HG03025 (cell line): ENCODE measurements around the gene HS6ST3.

Experiments
- ATAC-seq: cut with Tn5 transposase; IDR thresholded peaks from one replicate; pipeline ENCODE4 v1.9.1; 2021; ENCODE audit warnings: mild to moderate bottlenecking, moderate library complexity; ENCODE audit not compliant: unreplicated experiment, low FRiP score

The HS6ST3 gene

DNA sequence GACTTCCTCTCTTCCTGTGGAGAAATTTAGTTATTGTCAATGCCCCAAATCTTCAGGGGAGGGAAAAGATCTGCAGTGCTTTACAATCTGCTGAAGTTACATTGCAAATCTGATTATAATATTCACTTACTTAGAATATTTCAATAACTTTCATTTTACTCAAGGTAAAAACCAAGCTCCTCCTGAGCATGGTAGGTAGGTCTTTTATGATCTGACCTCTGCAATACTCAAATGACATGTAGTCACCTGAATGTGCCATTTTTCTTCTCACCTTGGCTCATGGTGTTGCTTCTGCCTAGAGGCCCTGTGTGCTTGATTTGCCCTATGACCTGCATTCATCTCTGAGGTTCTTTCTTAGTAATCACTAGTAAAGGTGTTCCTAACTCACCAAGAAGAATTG is 331.4 kb downstream of the HS6ST3 start:
- ATAC-seq: no peak

- ATAC-seq: no peak
Measured at GRCh38 chr13:96422002-96422401, 332.1 kb downstream of the HS6ST3 start.

DNA sequence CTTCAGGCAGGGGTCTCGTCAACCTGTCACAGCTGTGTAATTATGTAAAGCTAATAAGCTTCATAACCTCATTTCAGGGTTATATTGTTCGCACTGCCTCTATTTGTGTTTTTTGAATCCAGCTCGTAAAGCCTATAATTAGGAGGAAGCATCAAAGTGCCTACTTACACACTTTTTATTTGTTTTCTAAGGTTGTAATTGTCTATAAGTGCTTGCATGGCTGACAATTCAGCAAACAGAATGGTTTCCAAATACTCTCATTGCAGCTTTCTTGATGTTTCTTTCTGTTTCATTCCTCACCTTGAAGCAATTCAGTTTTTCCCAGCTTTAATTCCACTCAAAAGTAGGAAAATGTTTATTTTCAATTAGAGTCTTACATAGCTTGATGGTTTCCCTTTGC is 336.3 kb downstream of the HS6ST3 start:
- no peak for ATAC-seq

GRCh38 chr13:96428911-96429310 is 339.0 kb downstream of the HS6ST3 start:
- ATAC-seq: no peak

DNA sequence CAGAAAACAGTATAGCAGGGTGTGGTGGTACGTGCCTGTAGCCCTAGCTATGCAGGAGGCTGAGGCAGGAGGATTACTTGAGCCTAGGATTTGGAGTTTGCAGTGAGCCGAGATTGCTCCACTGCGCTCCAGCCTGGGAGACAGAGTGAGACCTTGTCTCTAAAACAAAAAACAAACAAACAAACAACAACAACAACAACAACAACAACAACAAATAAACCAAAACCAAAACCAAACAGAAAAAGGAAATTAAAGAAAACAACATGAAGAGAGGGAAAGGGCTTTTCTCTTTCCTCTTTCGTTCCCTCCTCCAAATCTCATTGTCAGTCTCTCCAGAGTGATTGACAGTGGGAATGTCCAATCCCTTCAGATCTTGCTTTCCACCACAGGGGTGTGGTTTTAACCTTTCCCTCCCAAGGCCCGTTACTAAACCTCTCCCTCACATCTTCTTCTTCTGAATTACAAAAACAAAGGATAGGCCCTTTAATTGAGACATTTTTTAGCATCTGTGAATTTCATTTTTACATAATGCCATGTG is 341.2 kb downstream of the HS6ST3 start:
- no peak for ATAC-seq

- ATAC-seq: no peak
Measured at GRCh38 chr13:96444676-96445075, 354.8 kb downstream of the HS6ST3 start.

DNA sequence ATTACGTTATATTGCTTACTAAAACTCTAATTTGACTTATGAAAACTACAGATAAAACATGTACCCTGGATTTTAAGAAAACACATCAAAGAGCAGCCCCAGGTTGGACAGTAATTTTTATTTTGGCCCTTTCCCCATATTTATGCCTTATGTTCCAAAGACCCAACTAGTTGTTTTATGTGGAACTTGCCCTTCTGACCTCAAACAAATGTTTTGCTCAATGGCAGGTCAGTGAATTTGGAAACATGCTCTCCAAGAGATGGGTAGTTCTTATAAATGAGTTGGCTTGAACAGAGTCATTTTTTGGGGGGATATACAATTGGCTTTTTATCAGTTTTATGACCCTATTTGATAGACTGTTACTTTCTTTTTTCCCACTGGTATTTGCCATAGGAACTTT is 360.0 kb downstream of the HS6ST3 start:
- ATAC-seq: no peak

DNA sequence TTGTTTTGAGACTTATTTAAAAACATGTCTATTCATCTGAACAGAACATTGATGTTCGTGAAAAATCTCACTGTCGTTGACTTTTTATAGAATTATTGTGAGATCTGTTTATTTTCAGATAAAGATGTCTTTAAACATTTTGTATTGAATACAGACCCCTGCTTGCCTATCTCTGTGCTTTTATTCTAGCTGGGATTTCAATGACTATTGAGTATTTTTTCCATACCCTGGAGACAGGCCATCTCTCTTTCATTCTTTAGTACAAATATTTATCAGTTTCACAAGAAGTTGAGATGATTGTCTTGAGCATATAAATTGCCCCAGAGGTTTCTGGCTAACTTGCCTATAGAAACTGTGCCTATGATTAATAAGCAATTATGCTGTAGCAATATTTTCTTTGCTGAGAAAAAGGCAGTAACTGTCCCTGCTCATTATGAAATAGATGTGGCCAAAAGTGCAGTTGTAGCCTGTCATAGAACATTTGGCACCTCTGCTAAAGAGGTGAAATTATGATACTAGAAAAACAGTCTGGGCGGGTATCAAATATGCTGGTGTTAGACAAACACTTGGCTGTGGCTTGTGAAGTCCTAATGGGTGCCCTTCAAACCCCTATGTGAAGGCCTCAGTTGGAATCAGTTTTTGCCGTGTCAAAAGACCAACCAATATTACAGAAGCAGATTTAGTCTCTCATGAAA is 360.6 kb downstream of the HS6ST3 start:
- no peak for ATAC-seq

- no peak for ATAC-seq
Measured at GRCh38 chr13:96454466-96454865, 364.6 kb downstream of the HS6ST3 start.

GRCh38 chr13:96460609-96461008 is 370.7 kb downstream of the HS6ST3 start:
- no peak for ATAC-seq

DNA sequence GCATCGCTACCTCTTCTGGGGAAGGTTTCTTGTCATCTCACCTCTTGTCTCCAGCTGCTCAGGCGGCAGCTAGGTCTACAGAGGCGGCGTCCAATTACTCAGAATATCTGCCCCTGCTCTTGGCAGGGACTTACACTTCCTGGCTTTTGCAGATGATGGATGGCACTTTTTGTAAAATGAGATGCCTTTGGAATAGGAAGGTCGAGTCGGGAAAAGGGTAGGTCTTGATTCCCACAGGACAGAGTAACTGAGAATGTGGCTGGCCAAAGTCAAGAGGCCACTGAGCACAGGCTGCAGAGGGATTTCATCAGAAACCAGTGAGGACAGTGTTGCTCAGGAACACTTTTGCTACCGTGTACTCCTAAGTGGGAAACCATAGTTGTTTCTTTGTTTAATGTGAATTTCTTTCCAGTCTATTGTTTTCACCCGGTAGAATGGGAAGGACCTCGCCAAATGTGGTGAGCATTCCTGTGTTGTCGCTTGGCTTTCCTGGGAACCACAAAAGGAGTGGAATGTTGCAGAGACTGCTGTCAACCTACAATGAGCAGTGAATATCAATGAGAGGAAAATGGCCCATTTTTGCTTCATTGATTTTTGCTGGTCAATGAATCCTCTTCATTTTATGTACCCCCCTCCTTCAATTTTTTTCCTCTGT is 383.7 kb downstream of the HS6ST3 start:
- ATAC-seq: no peak

DNA sequence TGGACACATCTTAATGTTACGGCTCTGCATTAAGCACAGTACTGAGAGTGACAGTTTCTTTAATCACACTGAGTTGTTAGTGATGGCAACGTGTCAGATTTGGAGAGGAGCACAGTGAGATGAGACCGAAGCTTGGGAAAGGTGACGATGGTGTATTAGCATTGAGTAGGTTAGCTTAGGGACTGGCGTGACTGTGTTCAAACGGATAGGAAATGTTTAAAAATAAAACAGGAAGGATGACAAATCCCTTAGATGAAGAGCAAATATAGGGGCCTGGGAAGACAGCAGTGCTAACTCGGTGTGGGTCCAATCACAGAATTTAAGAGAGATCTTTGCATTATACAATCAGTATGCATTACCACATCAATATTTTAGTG is 384.3 kb downstream of the HS6ST3 start:
- ATAC-seq: no peak

DNA sequence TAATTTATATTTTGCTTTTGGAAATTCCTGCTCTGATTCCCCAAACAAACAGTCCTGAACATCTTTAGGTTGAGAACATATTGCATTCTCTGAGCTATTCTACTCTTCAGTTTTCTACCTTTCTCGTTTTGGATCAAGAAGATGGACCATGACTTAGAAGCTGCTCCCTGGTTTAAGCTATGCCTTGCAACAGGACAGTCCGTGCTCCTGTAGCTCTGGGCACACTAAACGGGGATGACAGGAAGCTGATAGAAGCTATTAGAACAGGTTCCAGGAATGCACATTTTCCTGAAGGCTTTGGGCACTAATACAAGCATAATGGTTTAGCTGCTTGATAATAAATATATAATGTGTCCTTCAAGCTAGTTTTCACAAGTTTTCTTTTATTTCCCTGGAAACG is 385.2 kb downstream of the HS6ST3 start:
- no peak for ATAC-seq

DNA sequence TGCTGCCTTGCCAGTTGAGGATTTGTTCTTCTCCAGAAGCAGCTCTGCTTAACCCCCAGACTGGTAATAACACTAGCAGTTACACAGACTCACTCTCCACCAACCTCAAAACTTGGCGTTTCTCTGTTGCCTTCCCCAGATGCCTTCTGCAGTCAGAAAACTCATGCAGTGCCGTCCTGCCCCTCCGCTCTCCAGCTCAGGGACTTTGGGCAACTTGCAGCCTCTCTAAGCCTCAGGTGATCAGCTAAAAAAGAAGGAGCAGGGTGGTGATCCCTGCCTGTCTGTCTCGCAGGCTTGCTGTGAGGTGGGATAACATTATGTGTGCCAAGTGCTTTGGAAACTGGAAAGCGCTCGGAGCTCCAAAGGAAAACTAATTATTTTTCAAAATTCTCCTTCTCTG is 391.6 kb downstream of the HS6ST3 start:
- ATAC-seq: no peak

GRCh38 chr13:96490496-96490989 is 400.6 kb downstream of the HS6ST3 start:
- ATAC-seq: no peak

GRCh38 chr13:96491103-96491502 is 401.2 kb downstream of the HS6ST3 start:
- ATAC-seq: no peak

DNA sequence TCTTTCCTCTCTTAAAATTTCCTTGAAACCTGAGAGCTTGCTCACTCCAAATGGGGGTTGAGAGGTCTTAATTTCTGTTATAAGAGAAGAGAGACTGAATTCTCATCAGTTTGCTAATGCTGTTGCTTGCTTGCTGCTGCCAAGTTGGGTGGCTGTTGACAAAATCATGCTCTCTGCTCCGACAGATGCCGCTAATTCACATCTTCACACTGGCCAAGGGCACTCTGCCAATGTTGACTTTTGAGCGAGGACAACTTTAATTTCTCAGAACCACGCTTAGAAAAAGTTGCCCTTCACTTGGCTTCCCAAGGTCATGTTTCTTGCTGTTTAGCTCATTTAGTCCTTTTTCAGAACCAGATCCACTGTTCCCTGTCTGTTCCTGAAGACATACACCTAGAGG is 402.9 kb downstream of the HS6ST3 start:
- ATAC-seq: no peak

DNA sequence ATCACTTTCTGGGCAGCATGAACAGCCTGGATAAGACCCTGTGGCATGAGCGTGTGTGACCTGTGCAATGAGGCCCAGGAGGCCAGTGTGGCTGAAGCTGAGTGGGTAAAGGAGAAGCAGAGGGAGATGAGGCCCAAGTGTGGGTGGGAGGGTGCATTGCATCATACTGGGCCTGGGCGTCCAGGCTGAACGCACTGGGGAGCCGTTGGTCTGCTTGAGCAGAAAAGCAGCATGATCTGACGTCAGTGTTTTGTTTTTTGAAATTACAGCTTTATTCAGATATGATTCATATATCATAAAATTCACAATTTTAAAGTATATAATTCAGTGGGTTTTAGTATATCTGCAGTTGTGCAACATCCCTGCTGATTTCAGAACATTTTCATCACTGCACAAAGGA is 409.7 kb downstream of the HS6ST3 start:
- ATAC-seq: no peak

DNA sequence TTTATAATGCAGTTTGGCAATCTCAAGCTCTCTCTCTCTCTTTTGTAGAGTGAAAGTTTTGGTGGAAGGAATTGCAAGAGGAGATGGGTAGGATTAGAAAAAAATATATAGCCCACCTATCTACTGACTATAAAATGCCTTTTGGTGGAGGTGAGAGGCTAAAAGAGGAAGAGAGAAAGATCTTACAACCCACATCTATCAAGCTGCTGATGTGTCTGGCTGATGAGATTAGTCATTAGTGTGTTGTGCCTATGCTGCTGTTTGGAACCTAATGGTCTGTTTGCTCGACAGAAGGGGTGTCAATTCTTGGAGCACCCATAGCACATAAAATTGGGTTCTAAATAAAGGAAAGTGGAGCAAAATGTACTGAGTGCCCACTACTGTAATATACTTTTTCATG is 411.0 kb downstream of the HS6ST3 start:
- ATAC-seq: no peak

- no peak for ATAC-seq
Measured at GRCh38 chr13:96503481-96503880, 413.6 kb downstream of the HS6ST3 start.

DNA sequence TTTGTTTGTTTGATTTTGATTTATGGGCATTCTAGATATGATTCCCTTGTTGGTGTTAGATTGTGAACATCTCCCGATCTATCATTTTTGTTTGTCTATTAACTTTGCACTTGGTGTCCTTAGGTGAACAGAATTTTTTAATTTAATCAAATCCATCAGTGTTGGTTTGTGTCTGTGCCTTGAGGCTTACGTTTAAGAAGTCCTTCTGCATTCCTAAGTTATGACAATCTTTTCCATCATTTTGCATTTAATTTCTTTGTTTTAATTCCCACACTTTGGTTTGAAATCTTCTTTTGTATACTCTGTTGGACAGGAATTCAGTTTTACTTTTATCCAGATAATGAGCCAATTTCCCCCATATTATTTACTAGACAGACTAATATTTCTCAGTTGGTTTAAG is 421.7 kb downstream of the HS6ST3 start:
- ATAC-seq: no peak

DNA sequence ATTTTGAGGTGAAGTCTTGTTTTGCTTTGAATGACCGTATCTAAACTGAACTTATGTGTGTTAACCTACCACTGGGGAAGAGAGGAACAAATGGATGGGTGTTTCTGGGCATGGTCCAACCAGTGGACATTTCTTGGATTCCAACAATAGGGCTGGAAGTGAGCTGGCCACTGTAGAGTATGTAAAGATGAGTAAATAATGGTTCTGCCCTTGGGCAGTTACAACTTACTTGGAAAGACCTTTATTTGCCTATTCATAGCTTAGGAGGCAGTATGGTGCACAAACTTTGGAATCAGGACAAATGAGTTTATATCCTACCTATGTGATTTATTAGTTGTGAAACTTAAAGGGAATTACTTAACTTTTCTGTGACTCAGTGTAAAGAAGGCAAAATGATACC is 429.5 kb downstream of the HS6ST3 start:
- no peak for ATAC-seq
